Stimulated activated CD4-positive, alpha-beta T cell treated with anti-CD3 and anti-CD28 coated beads, Interleukin-2, amount 100 ng/mL, for 48 hours (primary cell): ENCODE results near the gene TMEM272.
A peak's percentile ranks its signal among the peaks of the same experiment; 100 is the strongest.

Experiments
- DNase-seq, 2 donors: peaks; one replicate each; pipeline ENCODE4 v3.0.0-alpha.2; 2020

TMEM272 gene

GRCh38 chr13:51844862-51845573, at the start of gene TMEM272:
Gene TMEM272 (minus strand): TSS chr13:51845177. CDS start chr13:51838530, 6,647 bp downstream.
- peak; percentile 60 to 62 for DNase-seq

GRCh38 chr13:51894239-51894638, 49.3 kb upstream of the TMEM272 start:
- no peak for DNase-seq

- DNase-seq: no peak
These were observed 47.7 kb upstream of the TMEM272 start for GRCh38 chr13:51892657-51893056.

GRCh38 chr13:51887468-51887867, 42.5 kb upstream of the TMEM272 start:
- no peak for DNase-seq

- DNase-seq: no peak
These were observed 40.7 kb upstream of the TMEM272 start for GRCh38 chr13:51885651-51886050.

GRCh38 chr13:51883226-51883600, 38.2 kb upstream of the TMEM272 start:
- no peak for DNase-seq

- DNase-seq: no peak
These were observed 37.7 kb upstream of the TMEM272 start for GRCh38 chr13:51882570-51883225.

GRCh38 chr13:51881296-51881695, 36.3 kb upstream of the TMEM272 start:
- DNase-seq: no peak

- DNase-seq: no peak
These were observed 34.2 kb upstream of the TMEM272 start for GRCh38 chr13:51879133-51879532.

- DNase-seq: no peak
These were observed 29.7 kb upstream of the TMEM272 start for GRCh38 chr13:51874651-51875050.

GRCh38 chr13:51873837-51874236, 28.9 kb upstream of the TMEM272 start:
- no peak for DNase-seq

- no peak for DNase-seq
These were observed 28.3 kb upstream of the TMEM272 start for GRCh38 chr13:51873117-51873798.

- DNase-seq: no peak
These were observed 25.6 kb upstream of the TMEM272 start for GRCh38 chr13:51870616-51871015.

GRCh38 chr13:51869916-51870315, 24.9 kb upstream of the TMEM272 start:
- no peak for DNase-seq

GRCh38 chr13:51867062-51867461, 22.1 kb upstream of the TMEM272 start:
- no peak for DNase-seq

GRCh38 chr13:51865838-51866237, 20.9 kb upstream of the TMEM272 start:
- no peak for DNase-seq

- no peak for DNase-seq
These were observed 18.0 kb upstream of the TMEM272 start for GRCh38 chr13:51862957-51863356.

GRCh38 chr13:51861723-51862300, 16.8 kb upstream of the TMEM272 start, which contains the start of gene CCDC70:
Gene CCDC70 (plus strand): TSS chr13:51861969. CDS start chr13:51865412, 3,443 bp downstream.
- DNase-seq: no peak

- DNase-seq: no peak
These were observed 13.7 kb upstream of the TMEM272 start for GRCh38 chr13:51858433-51859247.

- no peak for DNase-seq
These were observed 12.0 kb upstream of the TMEM272 start for GRCh38 chr13:51856998-51857397.

- no peak for DNase-seq
These were observed 11.2 kb upstream of the TMEM272 start for GRCh38 chr13:51856027-51856736.
